ENCODE measurements around the gene LHPP. TPM values are rescaled to one million over a fixed set of nuclear protein-coding genes. Genes with fewer than 3 reads are reported as not detected.

The LHPP gene
- polyA plus RNA-seq, 2 of the 4 experiments (the other 2 are of a cell fraction), result 14.4 to 18.6 TPM

DNA sequence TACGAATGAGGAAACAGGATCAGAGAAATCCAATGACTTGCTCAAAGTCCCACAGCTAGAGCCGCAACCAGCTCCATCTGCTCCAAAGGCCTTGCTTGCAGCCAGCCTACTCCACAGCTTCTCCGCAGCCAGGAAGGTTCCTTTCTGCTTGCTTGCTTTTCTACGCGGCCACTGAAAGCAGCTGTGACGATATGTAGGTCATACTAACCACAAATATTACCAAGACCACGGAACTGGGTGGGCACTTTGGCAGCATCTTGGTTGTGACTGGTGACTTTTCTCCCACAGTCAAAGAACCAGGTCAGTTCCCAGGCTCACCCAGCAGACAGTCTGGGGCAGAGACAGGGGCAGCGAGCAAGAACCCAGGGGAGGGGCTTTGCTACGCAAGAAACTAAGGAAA is 196.2 kb downstream of the LHPP start (continued):
- TF ChIP-seq, protein P1, sequence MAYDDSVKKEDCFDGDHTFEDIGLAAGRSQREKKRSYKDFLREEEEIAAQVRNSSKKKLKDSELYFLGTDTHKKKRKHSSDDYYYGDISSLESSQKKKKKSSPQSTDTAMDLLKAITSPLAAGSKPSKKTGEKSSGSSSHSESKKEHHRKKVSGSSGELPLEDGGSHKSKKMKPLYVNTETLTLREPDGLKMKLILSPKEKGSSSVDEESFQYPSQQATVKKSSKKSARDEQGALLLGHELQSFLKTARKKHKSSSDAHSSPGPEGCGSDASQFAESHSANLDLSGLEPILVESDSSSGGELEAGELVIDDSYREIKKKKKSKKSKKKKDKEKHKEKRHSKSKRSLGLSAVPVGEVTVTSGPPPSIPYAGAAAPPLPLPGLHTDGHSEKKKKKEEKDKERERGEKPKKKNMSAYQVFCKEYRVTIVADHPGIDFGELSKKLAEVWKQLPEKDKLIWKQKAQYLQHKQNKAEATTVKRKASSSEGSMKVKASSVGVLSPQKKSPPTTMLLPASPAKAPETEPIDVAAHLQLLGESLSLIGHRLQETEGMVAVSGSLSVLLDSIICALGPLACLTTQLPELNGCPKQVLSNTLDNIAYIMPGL (CRISPR knock-in tag; IDR thresholded peaks at IDR 0.05; ENCODE audit: borderline replicate concordance), result no peak

DNA sequence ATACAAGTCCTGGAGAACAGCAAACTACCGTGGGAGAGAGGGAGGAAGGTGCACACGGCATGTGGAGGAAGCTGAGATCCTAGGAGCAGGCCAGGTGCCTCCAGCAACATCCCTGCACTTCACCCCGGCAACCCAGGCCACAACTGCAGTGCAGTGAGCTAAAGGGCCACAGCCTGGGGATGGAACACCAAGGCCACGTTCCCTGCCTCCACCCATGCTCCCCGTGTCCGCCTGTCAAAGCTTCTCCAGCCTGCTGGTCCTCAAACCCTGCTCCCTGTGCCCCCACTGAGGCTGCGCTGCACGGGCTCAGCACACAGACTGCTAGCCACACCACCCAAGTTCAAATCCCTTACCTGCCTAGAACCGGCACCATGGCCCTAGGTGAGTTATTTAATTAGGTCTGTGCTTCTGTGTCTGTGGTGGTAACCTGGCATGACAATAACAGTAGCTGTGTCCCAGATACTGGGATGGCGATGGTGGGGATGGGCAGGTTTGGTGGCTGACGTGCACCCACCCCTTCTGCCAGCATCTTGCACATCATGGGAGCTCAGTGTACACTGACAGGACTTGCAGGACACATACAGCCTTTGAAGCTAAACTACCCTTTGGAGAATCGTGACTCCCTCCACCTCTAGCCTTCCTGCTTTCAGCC is 197.1 kb downstream of the LHPP start:
- CTCF ChIA-PET, result interaction anchor here (0.6 to 1.4 kb wide), 4 partner anchors 40 to 131 kb away, joined by 3 to 4 read pairs (median 3); no protein-coding TSS in a partner anchor

DNA sequence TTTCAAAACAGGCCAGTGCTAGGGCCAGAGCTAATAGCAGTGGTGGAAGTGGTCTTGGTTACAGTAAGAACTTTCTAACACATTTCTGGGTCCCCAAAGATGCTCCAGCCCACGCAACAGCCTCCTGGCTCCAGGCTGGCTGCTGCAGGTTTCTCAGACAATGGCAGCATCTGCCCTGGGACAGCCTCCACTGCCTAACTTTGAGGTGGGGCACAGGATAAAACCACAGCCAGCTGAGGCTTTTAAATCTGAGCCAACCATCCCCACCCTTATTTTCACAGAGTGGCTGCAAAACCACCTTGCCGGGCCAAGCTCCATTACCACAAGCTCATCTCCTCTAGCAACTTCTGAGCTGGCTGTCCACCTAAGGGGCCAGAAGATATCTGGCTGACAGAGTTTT is 197.8 kb downstream of the LHPP start:
- no peak overlapping the region for H3K4me3 ChIP-seq
- WGBS (ENCODE audit: missing lambda C conversion rate), result 46% methylated on average over 2 of the region's 2 CpGs
- FAIRE-seq (no peak), DNase-seq (ENCODE audit: low read depth in 1 of 2, low spot score in 1 of 2) (no peak), ATAC-seq (no peak)
- ChIA-PET POLR2A (interaction anchor here (0.6 kb wide), 1 partner anchor 12 kb away, joined by 3 read pairs; no protein-coding TSS in a partner anchor), CTCF (interaction anchor here (0.6 to 1.4 kb wide), 4 partner anchors 40 to 131 kb away, joined by 3 to 4 read pairs (median 3); no protein-coding TSS in a partner anchor)
- no peak overlapping the region for H3K27ac ChIP-seq
- TF ChIP-seq MAZ (IDR thresholded peaks at IDR 0.05; ENCODE audit: borderline replicate concordance, low read depth, low read length) (no peak), POLR2AphosphoS2 (conservative IDR thresholded peaks at IDR 0.05; ENCODE audit: low read length) (no peak), RARB (CRISPR knock-in tag; IDR thresholded peaks at IDR 0.05) (no peak), CHD4 (IDR thresholded peaks at IDR 0.05; ENCODE audit: borderline replicate concordance) (no peak), GATA3 (IDR thresholded peaks at IDR 0.05; ENCODE audit: borderline replicate concordance) (no peak), PHF8 (IDR thresholded peaks at IDR 0.05; ENCODE audit: borderline replicate concordance, low read depth) (no peak), FOSB (CRISPR knock-in tag; IDR thresholded peaks at IDR 0.05) (no peak), CEBPB (IDR thresholded peaks at IDR 0.05) (no peak), FOXS1 (CRISPR knock-in tag; IDR thresholded peaks at IDR 0.05) (no peak), CBX8 (IDR thresholded peaks at IDR 0.05) (no peak), ZSCAN20 (CRISPR knock-in tag; IDR thresholded peaks at IDR 0.05) (no peak), MYC (IDR thresholded peaks at IDR 0.05; ENCODE audit: borderline replicate concordance, low read length) (no peak), EHF (CRISPR knock-in tag; IDR thresholded peaks at IDR 0.05) (no peak), ESRRA (IDR thresholded peaks at IDR 0.05; ENCODE audit: borderline replicate concordance, low read length) (no peak), NR3C1 (IDR thresholded peaks at IDR 0.05) (no peak)
- TF ChIP-seq, protein P1 (CRISPR knock-in tag; IDR thresholded peaks at IDR 0.05; ENCODE audit: borderline replicate concordance), result no peak
- H3K9me3 ChIP-seq, result no peaks in the 10 kb centered on the region
- no peaks in the 10 kb centered on the region for H3K4me1 ChIP-seq
- H3K4me2 ChIP-seq, result no peak overlapping the region

More for the DNA sequence above, 197.1 kb downstream of the LHPP start:
- H3K9me3 ChIP-seq, result no peaks in the 10 kb centered on the region
- H3K4me3 ChIP-seq, result no peak overlapping the region
- no peak for ATAC-seq
- TF ChIP-seq, protein P2, sequence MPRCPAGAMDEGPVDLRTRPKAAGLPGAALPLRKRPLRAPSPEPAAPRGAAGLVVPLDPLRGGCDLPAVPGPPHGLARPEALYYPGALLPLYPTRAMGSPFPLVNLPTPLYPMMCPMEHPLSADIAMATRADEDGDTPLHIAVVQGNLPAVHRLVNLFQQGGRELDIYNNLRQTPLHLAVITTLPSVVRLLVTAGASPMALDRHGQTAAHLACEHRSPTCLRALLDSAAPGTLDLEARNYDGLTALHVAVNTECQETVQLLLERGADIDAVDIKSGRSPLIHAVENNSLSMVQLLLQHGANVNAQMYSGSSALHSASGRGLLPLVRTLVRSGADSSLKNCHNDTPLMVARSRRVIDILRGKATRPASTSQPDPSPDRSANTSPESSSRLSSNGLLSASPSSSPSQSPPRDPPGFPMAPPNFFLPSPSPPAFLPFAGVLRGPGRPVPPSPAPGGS (IDR thresholded peaks at IDR 0.05), result no peak
- TF ChIP-seq PHF8 (IDR thresholded peaks at IDR 0.05; ENCODE audit: borderline replicate concordance, low read depth), result no peak
- TF ChIP-seq RAD21 (conservative IDR thresholded peaks at IDR 0.05 in 1 of 2, IDR thresholded peaks at IDR 0.05 in 1 of 2), result no peak
- TF ChIP-seq HOXB5 (CRISPR knock-in tag; IDR thresholded peaks at IDR 0.05), result no peak
- TF ChIP-seq CBX2 (IDR thresholded peaks at IDR 0.05; ENCODE audit: borderline replicate concordance, low read depth), result no peak
- TF ChIP-seq FOXS1 (CRISPR knock-in tag; IDR thresholded peaks at IDR 0.05), result no peak
- TF ChIP-seq NFE2L2 (conservative IDR thresholded peaks at IDR 0.05; ENCODE audit: low read length), result no peak
- TF ChIP-seq CHD4 (IDR thresholded peaks at IDR 0.05; ENCODE audit: borderline replicate concordance), result no peak
- no peak for TF ChIP-seq JUN (IDR thresholded peaks at IDR 0.05)
- TF ChIP-seq ZSCAN20 (CRISPR knock-in tag; IDR thresholded peaks at IDR 0.05), result no peak
- no peak for TF ChIP-seq GATA3 (IDR thresholded peaks at IDR 0.05; ENCODE audit: borderline replicate concordance)
- no peak for TF ChIP-seq POLR2A (IDR thresholded peaks at IDR 0.05; ENCODE audit: low read length)
- no peak for TF ChIP-seq HOXA7 (CRISPR knock-in tag; IDR thresholded peaks at IDR 0.05)
- no peak for TF ChIP-seq ZC3H11A (IDR thresholded peaks at IDR 0.05)
- no peaks in the 10 kb centered on the region for H3K4me1 ChIP-seq
- DNase-seq (ENCODE audit: low read depth in 1 of 2, low spot score in 1 of 2), result no peak
- H3K27ac ChIP-seq, result no peak overlapping the region
- POLR2A ChIA-PET, result interaction anchor here (0.6 kb wide), 1 partner anchor 13 kb away, joined by 3 read pairs; no protein-coding TSS in a partner anchor
- no peak for FAIRE-seq
- 89% methylated on average over 12 of the region's 12 CpGs for WGBS (ENCODE audit: missing lambda C conversion rate)
- no peak overlapping the region for H3K4me2 ChIP-seq
